ENCODE data around the gene ELF5.
A peak's percentile ranks its signal among the peaks of the same experiment; 100 is the strongest.

Gene ELF5

DNA sequence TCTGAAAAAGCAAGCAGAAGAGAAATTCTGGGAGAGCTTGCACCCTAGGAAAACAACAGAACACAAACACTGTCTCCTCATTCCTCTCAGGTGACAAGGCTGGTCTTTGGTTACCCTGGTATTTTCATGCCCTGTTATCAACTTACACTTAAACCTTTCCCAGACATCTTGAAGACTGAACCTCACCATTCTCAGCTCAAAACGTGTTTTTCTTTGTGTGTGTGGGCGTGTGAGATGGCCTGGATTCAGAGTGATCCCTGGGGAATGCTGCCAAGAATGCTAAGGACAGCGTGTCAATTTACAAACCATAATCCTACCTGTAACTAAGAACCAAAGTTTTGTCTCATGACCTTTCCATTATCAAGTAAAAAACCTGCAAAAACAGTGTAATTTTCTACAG is 33.3 kb downstream of the ELF5 start:
- no peak for DNase-seq (ENCODE audit: low read depth, low spot score)
- H3K9me3 ChIP-seq (ENCODE audit: insufficient read depth, low read length), result no peaks in the 10 kb centered on the region
- H3K27me3 ChIP-seq (ENCODE audit: insufficient read depth, insufficient read length), result no peaks in the 10 kb centered on the region
- TF ChIP-seq SUZ12 (IDR thresholded peaks at IDR 0.05; ENCODE audit: extremely low read depth, insufficient read depth, insufficient read length) (no peak), ZNF274 (IDR thresholded peaks at IDR 0.05; ENCODE audit: low read depth, low read length) (no peak), YY1 (IDR thresholded peaks at IDR 0.05; ENCODE audit: insufficient read depth, insufficient read length) (no peak)
- no peak overlapping the region for H3K4me3 ChIP-seq (ENCODE audit: insufficient read length, low read depth)
- no peaks in the 10 kb centered on the region for H3K4me1 ChIP-seq (ENCODE audit: insufficient read depth, insufficient read length)
- H3K9ac ChIP-seq (ENCODE audit: insufficient read length, low read depth), result no peak overlapping the region
- H3K36me3 ChIP-seq (ENCODE audit: insufficient read depth, insufficient read length, low read length), result no peaks in the 10 kb centered on the region

DNA sequence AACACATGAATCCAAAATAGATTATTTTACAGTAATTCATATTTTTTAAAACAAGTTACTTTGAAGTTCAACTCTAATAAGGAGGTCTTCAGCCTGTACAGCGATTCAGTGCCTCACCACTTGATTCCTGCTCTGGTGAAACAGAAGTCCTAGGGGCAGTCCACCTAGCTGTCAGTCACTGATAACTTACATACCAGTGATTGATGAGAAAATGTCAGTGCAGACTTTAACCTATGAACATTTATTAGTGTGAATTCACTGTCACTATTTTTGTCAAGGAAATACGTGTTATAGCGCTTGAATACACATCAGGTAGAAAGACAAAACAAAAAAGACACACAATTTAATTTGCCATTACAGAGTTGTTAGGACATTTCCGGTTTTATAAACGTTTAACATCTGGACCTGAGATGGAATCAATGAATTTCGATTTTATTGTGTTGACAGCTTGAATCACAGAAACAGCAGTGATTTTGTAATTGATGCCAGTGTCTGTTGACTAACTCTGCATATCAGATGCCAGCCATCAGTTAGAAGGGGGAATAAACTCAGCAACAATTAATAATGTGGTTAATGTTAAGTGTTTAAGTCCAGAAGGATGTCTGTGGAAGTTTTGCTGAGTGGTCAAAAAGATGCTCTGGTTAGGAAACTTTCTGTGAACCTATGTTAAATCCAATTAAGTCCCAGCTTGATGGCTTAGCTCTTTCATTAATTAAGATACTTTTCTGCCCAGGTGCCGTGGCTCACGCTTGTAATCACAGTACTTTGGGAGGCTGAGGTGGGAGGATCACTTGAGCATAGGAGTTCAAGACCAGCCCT is 34.5 kb downstream of the ELF5 start:
- H3K4me1 ChIP-seq (ENCODE audit: insufficient read depth, insufficient read length), result no peaks in the 10 kb centered on the region
- H3K27me3 ChIP-seq (ENCODE audit: insufficient read depth, insufficient read length), result no peaks in the 10 kb centered on the region
- no peaks in the 10 kb centered on the region for H3K36me3 ChIP-seq (ENCODE audit: insufficient read depth, insufficient read length, low read length)
- TF ChIP-seq YY1 (IDR thresholded peaks at IDR 0.05; ENCODE audit: insufficient read depth, insufficient read length) (no peak), SUZ12 (IDR thresholded peaks at IDR 0.05; ENCODE audit: extremely low read depth, insufficient read depth, insufficient read length) (no peak), ZNF274 (IDR thresholded peaks at IDR 0.05; ENCODE audit: low read depth, low read length) (no peak)
- H3K4me3 ChIP-seq (ENCODE audit: insufficient read length, low read depth), result no peak overlapping the region
- no peaks in the 10 kb centered on the region for H3K9me3 ChIP-seq (ENCODE audit: insufficient read depth, low read length)
- no peak overlapping the region for H3K9ac ChIP-seq (ENCODE audit: insufficient read length, low read depth)
- DNase-seq (ENCODE audit: low read depth, low spot score), result no peak

DNA sequence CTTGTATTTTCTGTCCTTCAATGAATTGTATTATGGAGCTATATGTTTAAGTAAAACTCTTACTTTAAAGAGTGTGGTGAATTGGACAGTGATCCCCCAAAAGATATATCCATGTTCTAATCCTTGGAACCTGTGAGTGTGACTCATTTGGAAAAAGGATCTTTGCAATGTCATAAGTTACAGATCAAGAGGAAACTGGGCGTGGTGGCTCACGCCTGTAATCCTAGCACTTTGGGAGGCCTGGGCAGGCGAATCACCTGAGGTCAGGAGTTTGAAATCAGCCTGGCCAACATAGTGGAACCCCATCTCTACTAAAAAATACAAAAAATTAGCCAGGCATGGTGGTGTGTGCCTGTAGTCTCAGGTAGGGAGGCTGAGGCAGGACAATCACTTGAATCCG is 36.7 kb downstream of the ELF5 start:
- no peak for TF ChIP-seq SUZ12 (IDR thresholded peaks at IDR 0.05; ENCODE audit: extremely low read depth, insufficient read depth, insufficient read length)
- no peak for TF ChIP-seq ZNF274 (IDR thresholded peaks at IDR 0.05; ENCODE audit: low read depth, low read length)
- TF ChIP-seq YY1 (IDR thresholded peaks at IDR 0.05; ENCODE audit: insufficient read depth, insufficient read length), result no peak
- no peaks in the 10 kb centered on the region for H3K9me3 ChIP-seq (ENCODE audit: insufficient read depth, low read length)
- DNase-seq (ENCODE audit: low read depth, low spot score), result no peak
- no peaks in the 10 kb centered on the region for H3K4me1 ChIP-seq (ENCODE audit: insufficient read depth, insufficient read length)
- no peaks in the 10 kb centered on the region for H3K36me3 ChIP-seq (ENCODE audit: insufficient read depth, insufficient read length, low read length)
- no peak overlapping the region for H3K9ac ChIP-seq (ENCODE audit: insufficient read length, low read depth)
- H3K27me3 ChIP-seq (ENCODE audit: insufficient read depth, insufficient read length), result no peaks in the 10 kb centered on the region
- no peak overlapping the region for H3K4me3 ChIP-seq (ENCODE audit: insufficient read length, low read depth)

DNA sequence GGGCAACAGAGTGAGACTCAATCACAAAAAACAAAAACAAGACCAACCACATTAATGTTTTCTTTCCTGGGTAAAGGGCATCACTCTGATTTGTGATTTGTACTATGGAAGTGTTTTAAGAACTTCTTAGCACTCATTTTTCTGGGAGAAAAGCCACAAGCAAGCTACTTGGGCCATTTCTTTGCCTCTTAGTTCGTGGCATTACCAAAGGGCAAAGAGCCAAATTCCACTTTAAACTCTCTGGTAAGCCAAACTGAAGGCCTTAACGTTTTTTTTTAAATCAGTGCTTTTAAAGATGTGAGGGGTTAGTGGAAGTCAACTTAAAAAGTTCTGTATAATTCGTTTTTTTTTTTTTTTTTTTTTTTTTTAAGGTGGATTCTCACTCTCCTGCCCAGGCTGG is 37.9 kb downstream of the ELF5 start:
- Histone ChIP-seq H3K9me3 (ENCODE audit: insufficient read depth, low read length) (no peaks in the 10 kb centered on the region), H3K27me3 (ENCODE audit: insufficient read depth, insufficient read length) (no peaks in the 10 kb centered on the region), H3K36me3 (ENCODE audit: insufficient read depth, insufficient read length, low read length) (no peaks in the 10 kb centered on the region), H3K9ac (ENCODE audit: insufficient read length, low read depth) (no peak overlapping the region), H3K4me3 (ENCODE audit: insufficient read length, low read depth) (no peak overlapping the region), H3K4me1 (ENCODE audit: insufficient read depth, insufficient read length) (no peaks in the 10 kb centered on the region)
- DNase-seq (ENCODE audit: low read depth, low spot score), result no peak
- TF ChIP-seq ZNF274 (IDR thresholded peaks at IDR 0.05; ENCODE audit: low read depth, low read length), result no peak
- TF ChIP-seq YY1 (IDR thresholded peaks at IDR 0.05; ENCODE audit: insufficient read depth, insufficient read length), result no peak

DNA sequence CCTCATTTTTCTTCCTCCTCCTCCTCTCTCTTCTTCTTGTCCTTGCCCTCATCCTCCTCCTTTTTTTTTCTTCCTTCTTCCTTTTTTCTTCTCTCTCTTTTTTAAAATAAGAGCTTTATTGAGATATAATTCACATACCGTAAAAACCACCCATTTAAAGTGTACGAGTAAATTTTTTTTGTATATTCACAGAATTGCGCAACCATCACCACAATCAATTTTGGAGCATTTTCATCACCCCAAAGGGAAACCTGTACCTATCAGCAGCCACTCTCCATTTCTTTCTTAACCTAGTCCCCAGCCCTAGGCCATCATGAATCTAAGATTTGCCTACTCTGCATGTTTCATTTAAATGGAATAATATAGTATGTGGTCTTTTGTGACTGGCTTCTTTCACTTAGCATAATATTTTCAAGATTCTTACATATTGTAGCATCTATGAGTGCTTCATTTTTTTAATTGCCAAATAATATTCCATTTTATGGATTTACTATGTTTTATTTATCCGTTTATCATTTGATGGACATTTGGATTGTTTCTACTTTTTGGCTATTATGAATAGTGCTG is 39.9 kb downstream of the ELF5 start:
- no peaks in the 10 kb centered on the region for H3K36me3 ChIP-seq (ENCODE audit: insufficient read depth, insufficient read length, low read length)
- TF ChIP-seq YY1 (IDR thresholded peaks at IDR 0.05; ENCODE audit: insufficient read depth, insufficient read length) (no peak), SUZ12 (IDR thresholded peaks at IDR 0.05; ENCODE audit: extremely low read depth, insufficient read depth, insufficient read length) (no peak), ZNF274 (IDR thresholded peaks at IDR 0.05; ENCODE audit: low read depth, low read length) (no peak)
- no peak for DNase-seq (ENCODE audit: low read depth, low spot score)
- H3K4me3 ChIP-seq (ENCODE audit: insufficient read length, low read depth), result no peak overlapping the region
- H3K9ac ChIP-seq (ENCODE audit: insufficient read length, low read depth), result no peak overlapping the region
- H3K27me3 ChIP-seq (ENCODE audit: insufficient read depth, insufficient read length), result no peaks in the 10 kb centered on the region
- H3K4me1 ChIP-seq (ENCODE audit: insufficient read depth, insufficient read length), result no peaks in the 10 kb centered on the region
- no peaks in the 10 kb centered on the region for H3K9me3 ChIP-seq (ENCODE audit: insufficient read depth, low read length)

DNA sequence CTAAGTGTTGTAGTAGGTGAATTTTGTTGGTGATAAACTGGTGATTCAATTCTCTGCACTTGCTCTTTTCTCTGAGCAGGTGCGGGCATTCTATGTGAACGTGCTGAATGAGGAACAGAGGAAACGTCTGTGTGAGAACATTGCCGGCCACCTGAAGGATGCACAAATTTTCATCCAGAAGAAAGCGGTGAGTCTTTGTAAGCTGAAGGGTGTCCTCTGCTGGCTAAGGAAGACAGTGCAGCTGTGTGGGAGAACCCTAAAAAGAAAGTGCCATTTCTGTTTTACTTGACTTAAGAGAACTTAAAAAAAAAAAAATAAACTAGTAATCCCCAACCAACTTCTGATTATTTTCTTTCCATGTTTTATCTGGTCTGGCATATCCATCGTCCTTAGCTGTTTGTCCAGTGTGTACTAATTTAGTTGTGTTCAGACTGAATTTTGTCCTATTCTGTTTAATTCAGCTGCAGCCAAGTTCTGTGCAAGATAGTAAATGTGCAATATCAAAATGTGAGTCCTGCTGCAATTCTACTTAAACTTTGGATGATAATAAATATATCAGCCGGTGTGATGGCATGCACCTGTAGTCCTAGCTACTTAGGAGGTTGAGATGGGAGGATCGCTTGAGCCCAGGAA is 45.3 kb downstream of the ELF5 start:
- H3K9ac ChIP-seq (ENCODE audit: insufficient read length, low read depth), result no peak overlapping the region
- TF ChIP-seq SUZ12 (IDR thresholded peaks at IDR 0.05; ENCODE audit: extremely low read depth, insufficient read depth, insufficient read length), result no peak
- TF ChIP-seq ZNF274 (IDR thresholded peaks at IDR 0.05; ENCODE audit: low read depth, low read length), result no peak
- H3K36me3 ChIP-seq (ENCODE audit: insufficient read depth, insufficient read length, low read length), result no peaks in the 10 kb centered on the region
- H3K4me1 ChIP-seq (ENCODE audit: insufficient read depth, insufficient read length), result no peaks in the 10 kb centered on the region
- peaks cover 13% of the 10 kb centered on the region for H3K9me3 ChIP-seq (ENCODE audit: insufficient read depth, low read length)
- no peaks in the 10 kb centered on the region for H3K27me3 ChIP-seq (ENCODE audit: insufficient read depth, insufficient read length)
- H3K4me3 ChIP-seq (ENCODE audit: insufficient read length, low read depth), result no peak overlapping the region
- DNase-seq (ENCODE audit: low read depth, low spot score), result peak; percentile 13

DNA sequence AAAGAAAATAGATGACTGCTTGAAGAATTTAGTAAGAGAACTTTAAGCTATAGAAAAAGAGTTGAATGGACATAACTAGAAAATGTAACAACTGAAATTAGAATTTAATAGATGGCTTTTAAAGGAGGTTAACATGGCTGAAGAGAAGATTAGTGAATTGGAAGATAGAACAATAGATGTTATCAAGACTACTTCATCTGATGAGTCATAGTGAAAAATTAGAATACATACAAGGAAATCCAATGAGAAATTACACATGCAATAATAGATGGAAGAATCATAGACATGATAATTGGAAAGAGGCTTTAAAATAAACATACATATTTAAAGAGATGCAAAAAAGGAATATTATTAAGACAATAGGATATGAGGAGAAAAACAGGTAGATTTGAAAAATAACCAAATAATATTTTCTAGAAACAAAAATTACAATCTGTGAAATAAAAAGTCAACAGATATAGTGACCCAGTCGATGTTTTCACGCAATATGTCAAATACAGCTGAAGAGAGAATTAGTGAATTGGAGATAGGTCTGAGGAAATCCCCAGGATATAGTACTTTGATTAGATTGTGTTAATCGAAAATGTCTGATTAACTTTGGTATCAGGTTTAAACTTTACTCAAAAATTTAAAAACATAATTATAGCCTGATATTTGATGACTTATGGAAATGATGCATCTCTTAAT is 46.6 kb downstream of the ELF5 start:
- Histone ChIP-seq H3K4me3 (ENCODE audit: insufficient read length, low read depth) (no peak overlapping the region), H3K27me3 (ENCODE audit: insufficient read depth, insufficient read length) (no peaks in the 10 kb centered on the region), H3K9ac (ENCODE audit: insufficient read length, low read depth) (no peak overlapping the region), H3K36me3 (ENCODE audit: insufficient read depth, insufficient read length, low read length) (no peaks in the 10 kb centered on the region), H3K9me3 (ENCODE audit: insufficient read depth, low read length) (peaks cover 13% of the 10 kb centered on the region), H3K4me1 (ENCODE audit: insufficient read depth, insufficient read length) (no peaks in the 10 kb centered on the region)
- DNase-seq (ENCODE audit: low read depth, low spot score), result no peak
- TF ChIP-seq SUZ12 (IDR thresholded peaks at IDR 0.05; ENCODE audit: extremely low read depth, insufficient read depth, insufficient read length) (no peak), ZNF274 (IDR thresholded peaks at IDR 0.05; ENCODE audit: low read depth, low read length) (no peak), YY1 (IDR thresholded peaks at IDR 0.05; ENCODE audit: insufficient read depth, insufficient read length) (no peak)

Data from NT2/D1 (cell line).